ENCODE data around the gene AP1AR.
A peak's percentile ranks its signal among the peaks of the same experiment; 100 is the strongest.

AP1AR gene

GRCh38 chr4:112284166-112284565 is 52.6 kb downstream of the AP1AR start:
- Histone ChIP-seq H2AFZ (ENCODE audit: low read depth, low read length) (no peak overlapping the region), H4K20me1 (ENCODE audit: insufficient read depth, low read length) (peaks cover 46% of the 10 kb centered on the region), H3K36me3 (replicated peaks; ENCODE audit: low read depth, low read length) (peaks cover 43% of the 10 kb centered on the region), H3K79me2 (ENCODE audit: low read length) (peaks cover 77% of the 10 kb centered on the region), H3K4me2 (ENCODE audit: low read length) (peak overlapping the region; percentile 86), H3K4me1 (ENCODE audit: low read length) (peaks cover 70% of the 10 kb centered on the region), H3K9ac (ENCODE audit: low read length) (peak overlapping the region; percentile 98), H3K9me3 (ENCODE audit: insufficient read depth, low read length) (no peaks in the 10 kb centered on the region; the same call in 1 of the 2 replicates), H3K4me3 (ENCODE audit: low read length) (peak overlapping the region; percentile 96), H3K27ac (ENCODE audit: low read length) (peak overlapping the region; percentile 93), H3K27me3 (ENCODE audit: low read depth, low read length) (no peaks in the 10 kb centered on the region)
- no peak for TF ChIP-seq EZH2phosphoT487 (IDR thresholded peaks at IDR 0.05; ENCODE audit: low read depth)

GRCh38 chr4:112284662-112285411 is 53.2 kb downstream of the AP1AR start:
- Histone ChIP-seq H4K20me1 (ENCODE audit: insufficient read depth, low read length) (peaks cover 43% of the 10 kb centered on the region), H3K4me2 (ENCODE audit: low read length) (peak overlapping the region; percentile 86), H3K4me3 (ENCODE audit: low read length) (peak overlapping the region; percentile 96), H3K27me3 (ENCODE audit: low read depth, low read length) (no peaks in the 10 kb centered on the region), H3K9me3 (ENCODE audit: insufficient read depth, low read length) (no peaks in the 10 kb centered on the region; the same call in 1 of the 2 replicates), H3K27ac (ENCODE audit: low read length) (peak overlapping the region; percentile 93), H3K9ac (ENCODE audit: low read length) (peak overlapping the region; percentile 98), H2AFZ (ENCODE audit: low read depth, low read length) (no peak overlapping the region), H3K4me1 (ENCODE audit: low read length) (peaks cover 73% of the 10 kb centered on the region), H3K36me3 (replicated peaks; ENCODE audit: low read depth, low read length) (peaks cover 43% of the 10 kb centered on the region), H3K79me2 (ENCODE audit: low read length) (peaks cover 71% of the 10 kb centered on the region)
- no peak for TF ChIP-seq EZH2phosphoT487 (IDR thresholded peaks at IDR 0.05; ENCODE audit: low read depth)
- TF ChIP-seq, protein P1, sequence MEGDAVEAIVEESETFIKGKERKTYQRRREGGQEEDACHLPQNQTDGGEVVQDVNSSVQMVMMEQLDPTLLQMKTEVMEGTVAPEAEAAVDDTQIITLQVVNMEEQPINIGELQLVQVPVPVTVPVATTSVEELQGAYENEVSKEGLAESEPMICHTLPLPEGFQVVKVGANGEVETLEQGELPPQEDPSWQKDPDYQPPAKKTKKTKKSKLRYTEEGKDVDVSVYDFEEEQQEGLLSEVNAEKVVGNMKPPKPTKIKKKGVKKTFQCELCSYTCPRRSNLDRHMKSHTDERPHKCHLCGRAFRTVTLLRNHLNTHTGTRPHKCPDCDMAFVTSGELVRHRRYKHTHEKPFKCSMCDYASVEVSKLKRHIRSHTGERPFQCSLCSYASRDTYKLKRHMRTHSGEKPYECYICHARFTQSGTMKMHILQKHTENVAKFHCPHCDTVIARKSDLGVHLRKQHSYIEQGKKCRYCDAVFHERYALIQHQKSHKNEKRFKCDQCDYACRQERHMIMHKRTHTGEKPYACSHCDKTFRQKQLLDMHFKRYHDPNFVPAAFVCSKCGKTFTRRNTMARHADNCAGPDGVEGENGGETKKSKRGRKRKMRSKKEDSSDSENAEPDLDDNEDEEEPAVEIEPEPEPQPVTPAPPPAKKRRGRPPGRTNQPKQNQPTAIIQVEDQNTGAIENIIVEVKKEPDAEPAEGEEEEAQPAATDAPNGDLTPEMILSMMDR (IDR thresholded peaks at IDR 0.05; ENCODE audit: low read depth, low read length) = no peak

DNA sequence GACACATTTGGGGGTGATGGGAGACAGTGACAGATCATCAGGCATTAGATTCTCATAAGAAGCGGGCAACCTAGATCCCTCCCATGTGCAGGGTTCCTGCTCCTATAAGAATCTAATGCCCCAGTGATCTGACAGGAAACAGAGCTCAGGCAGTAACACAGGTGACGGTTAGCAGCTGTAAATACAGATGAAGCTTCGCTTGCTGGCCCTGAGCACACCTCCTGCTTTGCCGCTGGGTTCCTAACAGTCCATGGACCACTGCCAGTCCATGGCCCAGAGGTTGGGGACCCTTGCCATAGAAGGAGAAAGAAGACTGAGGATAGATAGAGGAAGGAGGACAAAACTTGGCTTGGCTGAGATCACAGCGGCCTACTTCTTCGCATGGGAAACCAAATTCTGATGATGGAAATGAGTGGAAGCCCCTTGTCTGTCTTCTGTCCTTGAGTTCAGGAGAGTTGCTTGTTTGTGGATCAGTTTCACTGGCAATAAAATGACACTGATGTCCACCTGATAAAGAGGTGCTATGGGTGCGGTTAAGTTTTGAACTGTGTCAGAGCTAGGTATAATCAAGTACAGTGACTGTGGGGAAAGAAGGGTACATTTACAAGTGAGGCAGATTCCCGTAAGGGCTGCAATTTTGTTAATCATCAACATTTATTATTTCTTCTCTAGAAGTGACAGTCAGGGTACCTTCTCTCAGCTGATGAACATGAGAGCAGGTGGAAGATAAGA is 55.8 kb downstream of the AP1AR start:
- TF ChIP-seq EZH2phosphoT487 (IDR thresholded peaks at IDR 0.05; ENCODE audit: low read depth) = no peak
- TF ChIP-seq, protein P1 (IDR thresholded peaks at IDR 0.05; ENCODE audit: low read depth, low read length) = no peak
- Histone ChIP-seq H3K9me3 (ENCODE audit: insufficient read depth, low read length) (no peaks in the 10 kb centered on the region; the same call in 1 of the 2 replicates), H3K36me3 (replicated peaks; ENCODE audit: low read depth, low read length) (peaks cover 25% of the 10 kb centered on the region), H3K9ac (ENCODE audit: low read length) (peak overlapping the region; percentile 98), H3K27me3 (ENCODE audit: low read depth, low read length) (no peaks in the 10 kb centered on the region), H3K4me2 (ENCODE audit: low read length) (peak overlapping the region; percentile 86), H3K4me3 (ENCODE audit: low read length) (peak overlapping the region; percentile 96), H3K4me1 (ENCODE audit: low read length) (peaks cover 64% of the 10 kb centered on the region), H4K20me1 (ENCODE audit: insufficient read depth, low read length) (peaks cover 21% of the 10 kb centered on the region), H2AFZ (ENCODE audit: low read depth, low read length) (peak overlapping the region; percentile 33; the same call in 1 of the 2 replicates), H3K27ac (ENCODE audit: low read length) (peak overlapping the region; percentile 93), H3K79me2 (ENCODE audit: low read length) (peaks cover 45% of the 10 kb centered on the region)

DNA sequence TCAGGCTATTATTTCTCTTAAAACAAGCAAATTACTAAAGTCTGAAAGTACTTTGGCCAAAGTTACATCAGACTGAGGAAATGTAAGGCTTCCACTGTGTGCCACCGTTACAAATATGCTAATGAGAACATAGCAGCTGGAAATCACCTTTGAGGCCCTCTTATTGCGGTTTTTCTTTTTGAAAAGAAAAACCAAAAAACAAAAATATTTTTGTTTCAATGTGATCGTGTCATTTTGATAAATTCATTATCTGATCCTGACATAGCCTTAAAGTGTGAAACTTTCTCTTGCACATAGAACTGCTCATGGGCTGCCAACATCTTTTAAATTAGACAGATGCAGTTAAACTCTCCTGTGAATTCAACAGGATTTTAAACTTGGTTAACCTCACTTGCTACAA is 56.9 kb downstream of the AP1AR start:
- H3K79me2 ChIP-seq (ENCODE audit: low read length) = peaks cover 34% of the 10 kb centered on the region
- TF ChIP-seq, protein P1 (IDR thresholded peaks at IDR 0.05; ENCODE audit: low read depth, low read length) = no peak
- TF ChIP-seq EZH2phosphoT487 (IDR thresholded peaks at IDR 0.05; ENCODE audit: low read depth) = no peak
- peaks cover 11% of the 10 kb centered on the region for H4K20me1 ChIP-seq (ENCODE audit: insufficient read depth, low read length)
- peak overlapping the region; percentile 86 for H3K4me2 ChIP-seq (ENCODE audit: low read length)
- H3K4me1 ChIP-seq (ENCODE audit: low read length) = peaks cover 54% of the 10 kb centered on the region
- H3K9ac ChIP-seq (ENCODE audit: low read length) = peak overlapping the region; percentile 98
- H3K9me3 ChIP-seq (ENCODE audit: insufficient read depth, low read length) = no peaks in the 10 kb centered on the region
- no peak overlapping the region for H2AFZ ChIP-seq (ENCODE audit: low read depth, low read length)
- peak overlapping the region; percentile 93 for H3K27ac ChIP-seq (ENCODE audit: low read length)
- peaks cover 15% of the 10 kb centered on the region for H3K36me3 ChIP-seq (replicated peaks; ENCODE audit: low read depth, low read length)
- no peaks in the 10 kb centered on the region for H3K27me3 ChIP-seq (ENCODE audit: low read depth, low read length)
- H3K4me3 ChIP-seq (ENCODE audit: low read length) = peak overlapping the region; percentile 96
